ENCODE data around the gene GLI1.
"Not testable (repeated sequence)": the region's sequence is repeated elsewhere in the genome, so short reads cannot be mapped to it uniquely, and the experiment has no call there.

GLI1 gene

DNA sequence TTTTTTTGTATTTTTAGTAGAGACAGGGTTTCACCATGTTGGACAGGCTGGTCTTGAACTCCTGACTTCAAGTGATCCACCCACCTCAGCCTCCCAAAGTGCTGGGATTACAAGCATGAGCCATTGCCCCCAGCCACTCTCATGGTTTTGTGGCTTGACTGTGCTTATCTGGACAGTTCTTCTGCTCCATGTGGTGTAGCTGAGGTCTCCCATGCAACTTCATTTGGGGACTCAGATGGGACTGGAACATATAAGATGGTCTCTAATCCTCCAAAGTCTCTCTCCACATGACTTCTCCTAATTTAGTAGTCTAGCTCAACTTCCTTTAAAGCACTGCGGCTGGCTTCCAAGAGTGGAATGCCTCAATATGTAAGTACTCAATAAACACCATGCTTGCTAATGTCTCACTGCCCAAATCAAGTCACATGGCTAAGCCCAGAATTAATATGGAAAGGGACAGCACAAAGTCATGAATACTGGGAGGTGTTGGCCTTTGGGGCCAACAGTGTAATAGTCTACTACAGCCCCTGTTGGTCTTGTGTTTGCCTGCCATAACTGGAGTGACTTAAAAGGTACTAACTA, 17.6 kb upstream of the GLI1 start:
- no peak for DNase-seq (ENCODE audit: low spot score)

GRCh38 chr12:57444337-57444736, 15.2 kb upstream of the GLI1 start:
- not testable (repeated sequence) for DNase-seq (ENCODE audit: low spot score)

DNA sequence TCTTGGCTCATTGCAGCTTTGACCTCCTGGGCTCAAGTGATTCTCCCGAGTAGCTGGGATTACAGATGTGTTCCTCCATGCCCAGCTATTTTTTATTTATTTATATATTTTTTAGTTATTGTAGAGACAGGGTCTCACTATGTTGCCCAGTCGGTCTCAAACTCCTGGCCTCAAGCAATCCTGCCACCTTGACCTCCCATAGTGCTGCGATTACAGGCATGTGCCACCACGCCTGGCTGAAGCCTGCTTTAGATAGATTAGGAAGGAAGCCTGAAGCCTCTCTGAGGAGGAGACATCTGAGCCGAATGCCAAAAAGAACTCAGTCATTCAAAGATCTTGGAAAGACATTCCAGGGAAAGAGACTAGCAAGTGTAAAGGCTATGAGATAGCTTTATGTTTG, 14.8 kb upstream of the GLI1 start:
- no peak for DNase-seq (ENCODE audit: low spot score)

DNA sequence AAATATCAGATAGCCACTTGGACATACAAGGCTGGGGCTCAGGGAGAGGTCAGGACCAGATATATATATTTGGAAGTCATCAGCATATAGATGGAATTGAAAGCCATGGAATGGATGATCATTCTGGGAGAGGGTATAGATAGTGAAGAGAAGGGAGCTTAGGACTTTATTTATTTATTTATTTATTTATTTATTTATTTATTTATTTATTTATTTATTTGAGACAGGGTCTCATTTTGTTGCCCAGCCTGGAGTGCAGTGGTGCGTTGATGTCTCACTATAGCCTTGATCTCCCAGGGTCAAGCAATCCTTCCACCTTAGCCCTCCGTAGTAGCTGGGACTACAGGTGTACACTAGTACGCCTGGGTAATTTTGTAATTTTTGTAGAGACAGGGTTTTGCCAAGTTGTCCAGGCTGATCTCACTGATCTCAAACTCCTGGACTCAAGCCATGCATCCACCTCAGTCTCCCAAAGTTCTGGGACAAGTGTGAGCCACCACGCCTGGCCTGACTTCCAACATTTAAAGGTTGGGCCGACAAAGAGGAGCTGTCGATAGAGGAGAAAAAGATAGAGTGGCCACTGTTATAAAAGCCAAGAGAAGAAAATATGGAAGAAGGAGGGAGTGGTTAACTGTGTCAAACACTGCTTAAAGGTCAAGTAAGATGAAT, 13.2 kb upstream of the GLI1 start:
- no peak for DNase-seq (ENCODE audit: low spot score)

GRCh38 chr12:57448669-57449068, 10.9 kb upstream of the GLI1 start:
- no peak for DNase-seq (ENCODE audit: low spot score)

- DNase-seq (ENCODE audit: low spot score): no peak
Observed at GRCh38 chr12:57449375-57449774, 10.2 kb upstream of the GLI1 start.

- no peak for DNase-seq (ENCODE audit: low spot score)
Observed at GRCh38 chr12:57450057-57450456, 9.5 kb upstream of the GLI1 start.

DNA sequence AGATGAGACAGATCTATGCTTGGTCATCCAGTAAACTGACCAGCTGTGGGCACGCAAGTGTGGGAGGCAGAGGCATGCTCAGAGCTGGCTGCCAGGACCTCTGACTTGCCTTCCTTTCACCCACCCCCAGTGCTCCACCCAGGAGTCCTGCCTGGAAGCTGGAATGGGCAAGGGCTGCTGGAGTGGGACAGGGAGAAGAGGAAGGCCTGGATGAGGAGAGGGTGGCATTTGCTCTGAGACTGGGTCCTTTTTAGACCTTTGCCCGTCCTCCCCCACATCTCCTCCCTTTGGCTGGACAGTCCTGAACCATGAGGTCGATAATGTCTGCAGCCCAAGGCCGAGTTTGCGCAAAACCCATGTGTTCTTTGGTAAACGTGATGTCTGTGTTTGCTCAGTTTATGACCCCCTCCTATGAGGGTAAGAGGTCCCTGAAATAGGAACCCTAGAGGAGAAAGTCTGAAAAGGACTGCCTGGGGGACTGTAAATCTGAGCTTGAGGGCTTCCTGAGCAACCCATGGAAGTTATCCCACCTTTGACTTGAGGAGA, 8.3 kb upstream of the GLI1 start:
- DNase-seq (ENCODE audit: low spot score): no peak

DNA sequence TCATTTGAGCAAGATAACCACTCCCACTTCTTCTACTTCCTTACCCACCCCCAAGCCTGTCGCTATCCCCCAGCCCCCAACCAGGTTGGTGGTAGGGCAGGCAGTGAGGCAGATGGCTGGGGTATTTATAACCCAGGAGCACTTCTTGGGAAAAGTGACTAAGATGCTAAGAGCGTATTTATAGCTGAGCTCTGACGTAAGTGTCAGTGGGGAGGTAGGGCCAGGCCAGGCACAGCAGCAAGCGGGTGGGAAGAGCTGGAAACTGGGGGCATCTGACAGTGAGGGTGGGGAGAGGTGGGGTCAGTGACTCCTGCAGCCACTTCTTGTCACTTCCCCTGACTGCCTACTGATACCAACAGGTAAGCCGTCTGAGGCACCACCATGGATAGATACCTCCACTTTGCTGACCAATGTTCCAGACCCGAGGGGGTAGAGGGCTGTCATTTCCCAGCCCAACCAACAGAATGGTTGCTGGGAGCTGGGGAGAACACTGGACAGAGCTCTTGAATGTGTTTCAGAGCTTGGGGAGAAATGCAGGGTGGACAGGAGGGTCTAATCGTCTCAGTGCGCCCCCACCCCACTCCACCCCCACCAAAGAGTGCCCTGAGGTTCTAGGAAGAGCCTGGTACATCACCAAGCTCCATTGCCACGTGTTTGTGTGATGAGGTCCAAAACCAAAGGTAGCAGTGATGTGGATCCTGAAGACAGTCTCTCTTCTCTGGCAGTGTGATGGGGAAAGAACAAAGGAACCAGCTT, 7.2 kb upstream of the GLI1 start:
- DNase-seq (ENCODE audit: low spot score): no peak

DNA sequence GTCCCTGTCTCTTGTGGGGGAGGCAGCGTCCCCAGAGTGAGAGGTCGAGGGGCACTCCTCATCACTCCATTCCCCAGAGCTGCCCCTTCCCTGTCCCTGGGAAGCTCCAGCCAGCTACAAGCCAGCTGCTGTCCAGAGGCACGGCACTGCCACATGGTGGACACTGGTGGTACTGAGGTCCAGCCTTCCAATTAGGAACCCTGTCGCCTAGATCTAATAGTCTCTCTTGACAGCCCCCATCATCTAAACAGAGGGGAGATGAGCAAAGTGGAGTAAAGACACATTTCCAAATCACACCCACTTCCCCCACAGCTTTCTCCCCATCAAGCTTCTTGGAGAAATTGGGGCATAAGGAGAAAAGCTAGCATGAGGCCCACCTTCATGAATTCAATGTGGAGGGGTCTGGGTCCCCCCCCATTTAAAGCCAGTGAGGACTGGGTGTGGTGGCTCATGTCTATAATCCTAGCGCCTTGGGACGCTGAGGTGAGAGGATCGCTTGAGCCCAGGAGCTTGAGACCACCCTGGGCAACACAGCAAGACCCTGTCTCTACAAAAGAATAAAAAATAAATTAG, 6.6 kb upstream of the GLI1 start:
- DNase-seq (ENCODE audit: low spot score): no peak

DNA sequence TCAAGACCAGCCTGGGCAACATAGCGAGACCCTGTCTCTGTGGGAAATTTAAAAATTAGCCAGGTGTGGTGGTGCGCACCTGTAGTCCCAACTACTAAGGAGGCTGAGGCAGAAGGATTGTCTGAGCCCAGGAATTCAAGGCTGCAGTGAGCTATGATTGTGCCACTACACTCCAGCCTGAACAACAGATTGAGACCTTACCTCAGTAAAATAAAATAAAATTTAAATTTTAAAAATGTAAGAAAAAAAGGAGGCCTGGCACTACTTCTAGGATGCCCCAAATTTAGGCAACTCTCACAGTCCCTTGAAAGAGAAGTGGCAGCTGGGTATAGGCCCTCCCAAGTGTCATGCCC, 5.4 kb upstream of the GLI1 start:
- DNase-seq (ENCODE audit: low spot score): no peak

DNA sequence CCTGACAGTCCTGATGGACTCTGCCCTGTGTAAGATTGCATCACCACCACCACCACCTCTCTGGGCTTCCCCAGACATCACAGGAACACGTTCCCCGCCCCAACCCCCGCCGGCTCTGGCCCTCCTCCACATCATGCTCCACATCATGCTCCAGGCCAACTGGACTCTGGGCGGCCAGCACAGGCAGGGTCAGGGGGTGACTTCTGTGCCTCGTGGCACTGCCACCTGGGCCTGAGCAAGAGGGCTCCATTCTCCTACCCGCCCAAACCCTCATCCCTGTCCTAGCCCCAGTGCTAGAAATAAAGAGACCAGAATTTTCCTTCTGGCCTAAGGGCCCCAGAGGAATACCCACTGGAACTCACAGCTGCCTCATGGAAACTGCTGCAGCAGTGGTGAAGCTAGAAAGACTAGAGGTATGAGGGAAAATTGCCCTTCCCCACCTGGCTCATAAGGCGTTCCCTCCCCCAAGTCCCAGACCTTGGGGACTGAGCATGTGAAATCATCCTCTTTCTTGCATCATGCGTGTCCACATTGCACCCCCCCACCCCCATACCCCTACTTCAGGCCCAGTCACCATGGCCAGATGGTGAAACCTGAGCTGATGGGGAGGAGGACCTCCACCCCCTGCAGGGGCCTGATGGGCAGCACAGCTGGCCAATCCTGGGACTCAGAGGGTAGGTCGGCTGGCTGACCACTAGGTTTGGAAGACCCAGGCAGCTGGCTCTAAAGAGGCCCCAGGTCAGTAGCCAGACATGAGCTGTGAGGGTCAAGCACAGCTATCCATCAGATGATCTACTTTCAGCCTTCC, 4.8 kb upstream of the GLI1 start, which contains the start of gene INHBE:
INHBE (plus strand) TSS at position 742 of the 808 bp plus-strand sequence. CDS start 230 bp downstream, outside the sequence.
- no peak for DNase-seq (ENCODE audit: low spot score)

DNA sequence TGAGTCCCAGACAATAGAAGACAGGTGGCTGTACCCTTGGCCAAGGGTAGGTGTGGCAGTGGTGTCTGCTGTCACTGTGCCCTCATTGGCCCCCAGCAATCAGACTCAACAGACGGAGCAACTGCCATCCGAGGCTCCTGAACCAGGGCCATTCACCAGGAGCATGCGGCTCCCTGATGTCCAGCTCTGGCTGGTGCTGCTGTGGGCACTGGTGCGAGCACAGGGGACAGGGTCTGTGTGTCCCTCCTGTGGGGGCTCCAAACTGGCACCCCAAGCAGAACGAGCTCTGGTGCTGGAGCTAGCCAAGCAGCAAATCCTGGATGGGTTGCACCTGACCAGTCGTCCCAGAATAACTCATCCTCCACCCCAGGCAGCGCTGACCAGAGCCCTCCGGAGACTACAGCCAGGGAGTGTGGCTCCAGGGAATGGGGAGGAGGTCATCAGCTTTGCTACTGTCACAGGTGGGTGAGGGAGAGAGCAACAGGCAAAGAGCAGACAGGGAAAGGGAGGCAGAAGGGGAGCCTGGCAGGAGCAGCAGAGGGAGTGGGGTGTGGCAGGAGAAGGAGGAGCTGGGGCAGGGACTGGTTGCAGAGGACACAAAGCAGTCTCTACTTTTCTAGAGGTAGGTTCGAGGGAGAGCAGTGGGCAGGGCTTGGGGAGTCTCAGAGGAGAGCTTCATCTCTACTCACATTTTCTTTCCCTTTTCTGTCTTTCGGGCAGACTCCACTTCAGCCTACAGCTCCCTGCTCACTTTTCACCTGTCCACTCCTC, 4.0 kb upstream of the GLI1 start:
- DNase-seq (ENCODE audit: low spot score): no peak

DNA sequence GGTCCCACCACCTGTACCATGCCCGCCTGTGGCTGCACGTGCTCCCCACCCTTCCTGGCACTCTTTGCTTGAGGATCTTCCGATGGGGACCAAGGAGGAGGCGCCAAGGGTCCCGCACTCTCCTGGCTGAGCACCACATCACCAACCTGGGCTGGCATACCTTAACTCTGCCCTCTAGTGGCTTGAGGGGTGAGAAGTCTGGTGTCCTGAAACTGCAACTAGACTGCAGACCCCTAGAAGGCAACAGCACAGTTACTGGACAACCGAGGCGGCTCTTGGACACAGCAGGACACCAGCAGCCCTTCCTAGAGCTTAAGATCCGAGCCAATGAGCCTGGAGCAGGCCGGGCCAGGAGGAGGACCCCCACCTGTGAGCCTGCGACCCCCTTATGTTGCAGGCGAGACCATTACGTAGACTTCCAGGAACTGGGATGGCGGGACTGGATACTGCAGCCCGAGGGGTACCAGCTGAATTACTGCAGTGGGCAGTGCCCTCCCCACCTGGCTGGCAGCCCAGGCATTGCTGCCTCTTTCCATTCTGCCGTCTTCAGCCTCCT, 3.4 kb upstream of the GLI1 start:
- no peak for DNase-seq (ENCODE audit: low spot score)

GRCh38 chr12:57456737-57457490, 2.7 kb upstream of the GLI1 start:
- no peak for DNase-seq (ENCODE audit: low spot score)

GRCh38 chr12:57458665-57459054, 925 bp upstream of the GLI1 start:
- DNase-seq (ENCODE audit: low spot score): no peak

DNA sequence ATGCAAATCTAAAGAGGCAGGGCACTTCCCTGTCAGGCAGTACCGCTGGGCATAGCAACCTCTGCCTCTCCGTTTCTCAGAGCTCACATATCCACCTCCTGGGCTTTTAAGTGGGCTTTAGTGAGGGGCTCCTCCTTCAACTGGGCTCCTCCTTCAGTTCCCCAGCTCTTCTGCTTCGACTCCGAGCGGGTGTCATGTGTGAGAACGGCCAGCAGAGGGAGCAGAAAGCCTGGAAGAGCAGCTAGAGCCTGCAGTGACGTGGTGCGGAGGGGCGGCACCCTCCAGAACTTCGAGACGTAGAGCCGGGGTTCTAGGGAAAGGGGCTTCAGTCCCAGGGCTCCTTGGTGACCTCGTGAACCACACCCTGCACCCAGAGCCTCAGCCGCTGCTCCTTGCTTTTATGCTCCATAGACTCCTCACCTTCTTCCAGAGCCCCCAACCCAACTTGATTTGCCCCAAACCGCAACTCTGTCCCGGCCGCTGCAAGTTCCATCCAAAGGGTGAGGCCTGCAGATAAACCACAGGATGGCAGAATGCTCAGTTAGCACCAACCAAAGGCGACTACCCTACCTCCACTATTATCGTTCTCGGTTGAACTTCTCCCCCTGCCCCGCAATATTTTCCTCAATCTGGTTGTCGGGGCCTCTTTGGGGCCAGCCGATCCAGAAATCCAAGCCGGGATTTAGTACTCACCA, 383 bp upstream of the GLI1 start:
- DNase-seq (ENCODE audit: low spot score): peak; percentile 89

- peak; percentile 23 for DNase-seq (ENCODE audit: low spot score)
Observed at GRCh38 chr12:57460468-57460784, 841 bp downstream of the GLI1 start.

DNA sequence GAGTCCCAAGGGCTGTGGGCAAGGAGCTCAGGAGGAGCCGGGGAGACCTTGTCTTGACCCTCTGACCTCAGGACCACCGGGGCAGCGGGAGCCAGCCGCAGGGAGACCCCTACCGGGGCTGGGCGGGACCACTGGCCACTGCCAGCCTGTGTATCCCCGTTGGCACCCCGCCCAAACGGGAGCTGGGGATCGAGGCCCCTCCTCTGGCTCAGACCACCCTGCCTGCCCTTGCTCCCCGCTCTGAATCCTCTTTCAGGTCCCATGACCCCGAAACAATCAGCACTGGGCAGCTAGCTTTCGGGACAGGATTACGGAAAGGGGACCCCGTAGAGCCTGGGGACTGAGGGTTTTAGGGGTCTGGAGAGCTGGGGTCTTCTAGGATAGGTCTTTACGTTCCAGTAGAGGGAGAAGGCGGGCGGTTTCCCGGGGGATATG, 1.3 kb downstream of the GLI1 start:
- DNase-seq (ENCODE audit: low spot score): peak; percentile 18

Data from HuH-7.5 (cell line).